H9 (cell line): ENCODE results near the gene RASL12. TPM values are rescaled to one million over a fixed set of nuclear protein-coding genes. Genes with fewer than 3 reads are reported as not detected.
A peak's percentile ranks its signal among the peaks of the same experiment; 100 is the strongest.

Experiments used
- DNase-seq: peaks from one replicate; pipeline ENCODE4 v3.0.0-alpha.2; 2017
- H2AFZ ChIP-seq: one replicate; pipeline ENCODE4 v1.6.1; 2013; ENCODE audit warnings: mild to moderate bottlenecking, low read length, control low read depth, moderate library complexity
- H2AK5ac ChIP-seq: 2 replicates; pipeline ENCODE4 v1.6.1; 2013; ENCODE audit warnings: low read length, control low read depth, mixed read lengths; ENCODE audit not compliant: insufficient read length
- H2BK120ac ChIP-seq: one replicate; pipeline ENCODE4 v1.6.1; 2013; ENCODE audit warnings: low read depth, mild to moderate bottlenecking, low read length, control low read depth, inconsistent platforms; ENCODE audit not compliant: poor library complexity, severe bottlenecking
- H2BK12ac ChIP-seq: 2 replicates; pipeline ENCODE4 v1.6.1; 2013; ENCODE audit warnings: low read length, control low read depth, mixed read lengths, low read depth; ENCODE audit not compliant: insufficient read length
- H2BK15ac ChIP-seq: 2 replicates; pipeline ENCODE4 v1.6.1; 2013; ENCODE audit warnings: low read depth, low read length, control low read depth
- H2BK20ac ChIP-seq: one replicate; pipeline ENCODE4 v1.6.1; 2013; ENCODE audit warnings: low read depth, mild to moderate bottlenecking, low read length, control low read depth, inconsistent platforms; ENCODE audit not compliant: poor library complexity, severe bottlenecking
- H2BK5ac ChIP-seq: 2 replicates; pipeline ENCODE4 v1.6.1; 2013; ENCODE audit warnings: low read length, control low read depth, mixed read lengths; ENCODE audit not compliant: insufficient read length
- H3K14ac ChIP-seq: 2 replicates; pipeline ENCODE4 v1.6.1; 2013; ENCODE audit warnings: low read length, control low read depth; ENCODE audit not compliant: insufficient read depth
- H3K18ac ChIP-seq: 2 replicates; pipeline ENCODE4 v1.6.1; 2013; ENCODE audit warnings: low read depth, mild to moderate bottlenecking, mixed read lengths, low read length, control low read depth; ENCODE audit not compliant: insufficient read length
- H3K23ac ChIP-seq: 2 replicates; pipeline ENCODE4 v1.6.1; 2013; ENCODE audit warnings: low read length, control low read depth, mixed read lengths, low read depth; ENCODE audit not compliant: insufficient read length
- H3K23me2 ChIP-seq: 2 replicates; pipeline ENCODE4 v1.6.1; 2013; ENCODE audit warnings: low read depth, mild to moderate bottlenecking, mixed read lengths, low read length, control low read depth; ENCODE audit not compliant: insufficient read length, poor library complexity, severe bottlenecking
- H3K27ac ChIP-seq: 2 replicates; pipeline ENCODE4 v1.5.1; 2013; ENCODE audit warnings: low read length, control low read depth, mixed read lengths, low read depth; ENCODE audit not compliant: insufficient read length
- H3K27me3 ChIP-seq: 2 replicates; pipeline ENCODE4 v1.6.1; 2013; ENCODE audit warnings: low read length, control low read depth, inconsistent platforms; ENCODE audit not compliant: insufficient read depth
- H3K4ac ChIP-seq: 2 replicates; pipeline ENCODE4 v1.6.1; 2013; ENCODE audit warnings: low read depth, mild to moderate bottlenecking, control low read depth, inconsistent platforms, low read length, moderate library complexity
- H3K4me1 ChIP-seq: 2 replicates; pipeline ENCODE4 v1.6.1; 2013; ENCODE audit warnings: low read length, control low read depth, inconsistent platforms; ENCODE audit not compliant: insufficient read depth
- H3K4me2 ChIP-seq: 2 replicates; pipeline ENCODE4 v1.6.1; 2013; ENCODE audit warnings: low read length, control low read depth, mixed read lengths; ENCODE audit not compliant: insufficient read length, insufficient read depth
- H3K56ac ChIP-seq: 2 replicates; pipeline ENCODE4 v1.6.1; 2013; ENCODE audit warnings: low read depth, mild to moderate bottlenecking, mixed read lengths, low read length, control low read depth; ENCODE audit not compliant: insufficient read length
- H3K79me1 ChIP-seq: 2 replicates; pipeline ENCODE4 v1.6.1; 2013; ENCODE audit warnings: low read depth, mild to moderate bottlenecking, moderate library complexity, low read length, control low read depth, inconsistent platforms; ENCODE audit not compliant: insufficient read depth, poor library complexity, severe bottlenecking
- H3K79me2 ChIP-seq: 2 replicates; pipeline ENCODE4 v1.6.1; 2013; ENCODE audit warnings: low read length, control low read depth, inconsistent platforms; ENCODE audit not compliant: insufficient read depth
- H3K9ac ChIP-seq: 2 replicates; pipeline ENCODE4 v1.6.1; 2013; ENCODE audit warnings: low read length, control low read depth, mixed read lengths; ENCODE audit not compliant: insufficient read length; ENCODE audit errors: extremely low read depth
- H3K9me3 ChIP-seq: one replicate; pipeline ENCODE4 v1.6.1; 2013; ENCODE audit warnings: low read depth, low read length, inconsistent platforms; ENCODE audit not compliant: control insufficient read depth
- H3T11ph ChIP-seq: one replicate; pipeline ENCODE4 v1.6.1; 2013; ENCODE audit warnings: mild to moderate bottlenecking, low read length, control low read depth, inconsistent platforms
- H4K20me1 ChIP-seq: one replicate; pipeline ENCODE4 v1.6.1; 2013; ENCODE audit not compliant: control insufficient read depth, insufficient read length, insufficient read depth
- H4K5ac ChIP-seq: 2 replicates; pipeline ENCODE4 v1.6.1; 2013; ENCODE audit warnings: low read depth, mild to moderate bottlenecking, mixed read lengths, low read length, control low read depth; ENCODE audit not compliant: insufficient read length
- H4K8ac ChIP-seq: replicated peaks from 2 replicates; pipeline ENCODE4 v1.6.1; 2013; ENCODE audit warnings: low read length, control low read depth, mixed read lengths, low read depth; ENCODE audit not compliant: insufficient read length
- H4K91ac ChIP-seq: 2 replicates; pipeline ENCODE4 v1.6.1; 2013; ENCODE audit warnings: low read depth, mild to moderate bottlenecking, moderate library complexity, mixed read lengths, low read length, control low read depth; ENCODE audit not compliant: insufficient read length
- H3K27ac Mint-ChIP-seq, 3 experiments: 2 replicates in 2 of 3; 3 replicates in 1 of 3; pipeline ENCODE4 v1.8.0; 2020 to 2021; ENCODE audit warnings: mixed read lengths in 3 of 3, mild to moderate bottlenecking in 1 of 3, moderate library complexity in 1 of 3
- H3K27me3 Mint-ChIP-seq: 2 replicates; pipeline ENCODE4 v1.8.0; 2021; ENCODE audit warnings: low read depth, mild to moderate bottlenecking, moderate library complexity, mixed read lengths
- H3K36me3 Mint-ChIP-seq, 3 experiments: 2 replicates in 2 of 3; 3 replicates in 1 of 3; pipeline ENCODE4 v1.8.0; 2020 to 2021; ENCODE audit warnings: low read depth in 3 of 3, mixed read lengths in 3 of 3; ENCODE audit not compliant: insufficient read depth in 1 of 3
- H3K4me1 Mint-ChIP-seq, 2 experiments: 2 replicates each; pipeline ENCODE4 v1.8.0; 2020; ENCODE audit warnings: mixed read lengths in 2 of 2
- H3K4me3 Mint-ChIP-seq, 2 experiments: 2 replicates in 1 of 2; 3 replicates in 1 of 2; pipeline ENCODE4 v1.8.0; 2020 to 2021; ENCODE audit warnings: mild to moderate bottlenecking in 2 of 2, mixed read lengths in 2 of 2, moderate library complexity in 1 of 2
- H3K9me3 Mint-ChIP-seq, 2 experiments: 2 replicates in 1 of 2; 3 replicates in 1 of 2; pipeline ENCODE4 v1.8.0; 2020; ENCODE audit warnings: mild to moderate bottlenecking in 2 of 2, mixed read lengths in 2 of 2, moderate library complexity in 1 of 2
- CTCF ChIP-seq: fragments of 200-600 bp; sonication (generic); conservative IDR thresholded peaks from 3 replicates; pipeline ENCODE4 v1.8.0; 2021; ENCODE audit warnings: antibody characterized with exemption, mild to moderate bottlenecking
- WGBS: extraction: QIAGEN DNeasy Blood & Tissue Kit; methylation state at CpG from one replicate; pipeline ENCODE4 v1.1.7; 2013; ENCODE audit warnings: missing lambda C conversion rate, low lambda C conversion rate, mixed read lengths; ENCODE audit not compliant: insufficient read length; ENCODE audit errors: extremely low coverage; 5-methylcytosine and 5-hydroxymethylcytosine counted together
- total RNA-seq: library from RNA; stranded (reverse); gene quantifications from 2 replicates; pipeline ENCODE4 v1.2.1, GENCODE V29; 2021

RASL12 gene
- total RNA-seq, 1 experiment from 2014 or later = 7.5 TPM

- H3K18ac ChIP-seq = no peak overlapping the region
- Mint-ChIP-seq H3K4me1 (peaks cover 18 to 20% of the 10 kb centered on the region in 2 experiments), H3K27me3 (no peaks in the 10 kb centered on the region), H3K4me3 (no peak overlapping the region), H3K36me3 (peaks cover 0 to 5% (median 5%) of the 10 kb centered on the region in 3 experiments; a peak in 3 of 7 replicates), H3K9me3 (no peaks in the 10 kb centered on the region), H3K27ac (peak overlapping the region in 1 of 3 experiments; percentile 59; a peak in 1 of 7 replicates)
- no peak overlapping the region for H4K91ac ChIP-seq
- WGBS = no CpG with 5 or more reads among the region's 5 CpGs
- H3K9me3 ChIP-seq = no peaks in the 10 kb centered on the region
- H2BK5ac ChIP-seq = no peak overlapping the region
- H3K4me2 ChIP-seq = no peak overlapping the region
- no peak overlapping the region for H2BK12ac ChIP-seq
- no peak for TF ChIP-seq CTCF
- H3K27ac ChIP-seq = no peak overlapping the region
- H4K8ac ChIP-seq = no peak overlapping the region
- DNase-seq = no peak
- no peak overlapping the region for H2AK5ac ChIP-seq
- no peak overlapping the region for H3K56ac ChIP-seq
- H3K79me2 ChIP-seq = no peaks in the 10 kb centered on the region
- H2BK120ac ChIP-seq = no peak overlapping the region
- no peak overlapping the region for H2BK20ac ChIP-seq
- no peak overlapping the region for H2BK15ac ChIP-seq
- peaks cover 4% of the 10 kb centered on the region for H3K23me2 ChIP-seq
- H3K14ac ChIP-seq = no peak overlapping the region
- H3K9ac ChIP-seq = no peak overlapping the region
- H3K23ac ChIP-seq = no peak overlapping the region
- H3K4ac ChIP-seq = no peak overlapping the region
- no peaks in the 10 kb centered on the region for H3K79me1 ChIP-seq
- H3K4me1 ChIP-seq = peaks cover 5% of the 10 kb centered on the region
- H4K20me1 ChIP-seq = no peaks in the 10 kb centered on the region
- no peak overlapping the region for H4K5ac ChIP-seq
- no peak overlapping the region for H2AFZ ChIP-seq
- H3T11ph ChIP-seq = no peak overlapping the region
- H3K27me3 ChIP-seq = no peaks in the 10 kb centered on the region
Measured at GRCh38 chr15:65062061-65062460, 5.7 kb downstream of the RASL12 start.
